ENCODE measurements around the gene ZNF90.

DNA sequence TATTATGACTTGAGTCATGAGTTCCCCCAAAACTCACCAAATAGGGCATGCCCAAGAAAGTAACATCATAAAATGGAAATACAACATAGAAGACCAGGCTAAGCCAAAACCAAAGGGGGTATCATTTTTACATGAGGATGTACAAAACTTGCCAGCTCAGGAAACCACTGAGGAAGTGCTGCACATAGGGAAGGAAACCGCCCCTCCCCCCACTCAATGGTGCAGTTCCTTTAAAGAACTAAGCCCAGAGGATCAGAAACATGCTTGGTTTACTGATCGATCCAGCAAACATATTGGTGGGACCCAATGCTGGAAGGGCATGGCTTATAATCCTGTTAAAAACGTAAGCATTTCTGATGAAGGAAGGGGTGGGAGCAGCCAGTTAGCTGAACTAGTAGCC is 85.0 kb downstream of the ZNF90 start:
- no peak for TF ChIP-seq EZH2phosphoT487 (IDR thresholded peaks at IDR 0.05; ENCODE audit: low read length)
- TF ChIP-seq, protein P1, sequence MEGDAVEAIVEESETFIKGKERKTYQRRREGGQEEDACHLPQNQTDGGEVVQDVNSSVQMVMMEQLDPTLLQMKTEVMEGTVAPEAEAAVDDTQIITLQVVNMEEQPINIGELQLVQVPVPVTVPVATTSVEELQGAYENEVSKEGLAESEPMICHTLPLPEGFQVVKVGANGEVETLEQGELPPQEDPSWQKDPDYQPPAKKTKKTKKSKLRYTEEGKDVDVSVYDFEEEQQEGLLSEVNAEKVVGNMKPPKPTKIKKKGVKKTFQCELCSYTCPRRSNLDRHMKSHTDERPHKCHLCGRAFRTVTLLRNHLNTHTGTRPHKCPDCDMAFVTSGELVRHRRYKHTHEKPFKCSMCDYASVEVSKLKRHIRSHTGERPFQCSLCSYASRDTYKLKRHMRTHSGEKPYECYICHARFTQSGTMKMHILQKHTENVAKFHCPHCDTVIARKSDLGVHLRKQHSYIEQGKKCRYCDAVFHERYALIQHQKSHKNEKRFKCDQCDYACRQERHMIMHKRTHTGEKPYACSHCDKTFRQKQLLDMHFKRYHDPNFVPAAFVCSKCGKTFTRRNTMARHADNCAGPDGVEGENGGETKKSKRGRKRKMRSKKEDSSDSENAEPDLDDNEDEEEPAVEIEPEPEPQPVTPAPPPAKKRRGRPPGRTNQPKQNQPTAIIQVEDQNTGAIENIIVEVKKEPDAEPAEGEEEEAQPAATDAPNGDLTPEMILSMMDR (IDR thresholded peaks at IDR 0.05; ENCODE audit: low read length): no peak
- TF ChIP-seq EZH2 (optimal IDR thresholded peaks at IDR 0.05; ENCODE audit: low read depth, low read length): no peak
